ENCODE results near the gene SHROOM4. TPM values are rescaled to one million over a fixed set of nuclear protein-coding genes. Genes with fewer than 3 reads are reported as not detected.

Gene SHROOM4
- total RNA-seq, 2 donors from 2014 or later, result not detected

Other genes starting within 250 kb of the SHROOM4 start
- not detected for gene BMP15, start 96.5 kb upstream of the SHROOM4 start, total RNA-seq